Neural progenitor cell (in vitro differentiated cells): ENCODE results near the gene N4BP2.

Experiments
- EZH2 ChIP-seq: fragments of 200-600 bp; sonication (generic); IDR thresholded peaks from 2 replicates; pipeline ENCODE4 v1.6.1; 2017; ENCODE audit warnings: antibody characterized with exemption, mild to moderate bottlenecking, moderate library complexity
- EZH2phosphoT487 ChIP-seq: fragments of 200-600 bp; sonication (generic); IDR thresholded peaks from 2 replicates; pipeline ENCODE4 v1.6.1; 2017; ENCODE audit warnings: antibody characterized with exemption
- TF ChIP-seq, protein P1 (sequence below): fragments of 200-600 bp; sonication (generic); IDR thresholded peaks from 2 replicates; pipeline ENCODE4 v1.5.1; 2017; ENCODE audit warnings: antibody characterized with exemption, mild to moderate bottlenecking

DNA sequence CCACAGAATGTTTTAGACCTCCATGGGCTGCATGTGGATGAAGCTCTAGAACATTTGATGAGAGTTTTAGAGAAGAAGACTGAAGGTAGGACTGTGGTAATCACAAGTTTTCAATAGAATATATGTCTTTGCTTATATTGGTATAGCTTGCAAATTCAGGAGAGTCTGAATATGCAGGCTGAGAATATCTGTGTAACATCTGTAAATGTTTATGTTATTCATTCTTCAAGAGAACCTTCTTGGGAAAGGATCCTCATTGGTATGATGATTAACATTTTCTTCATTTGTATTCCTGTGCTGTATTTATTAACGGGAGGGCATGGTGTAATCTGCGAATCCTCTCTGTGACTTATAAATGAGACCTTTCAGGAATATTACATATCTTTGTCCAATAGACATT is 88.1 kb downstream of the N4BP2 start:
- TF ChIP-seq, protein P1, sequence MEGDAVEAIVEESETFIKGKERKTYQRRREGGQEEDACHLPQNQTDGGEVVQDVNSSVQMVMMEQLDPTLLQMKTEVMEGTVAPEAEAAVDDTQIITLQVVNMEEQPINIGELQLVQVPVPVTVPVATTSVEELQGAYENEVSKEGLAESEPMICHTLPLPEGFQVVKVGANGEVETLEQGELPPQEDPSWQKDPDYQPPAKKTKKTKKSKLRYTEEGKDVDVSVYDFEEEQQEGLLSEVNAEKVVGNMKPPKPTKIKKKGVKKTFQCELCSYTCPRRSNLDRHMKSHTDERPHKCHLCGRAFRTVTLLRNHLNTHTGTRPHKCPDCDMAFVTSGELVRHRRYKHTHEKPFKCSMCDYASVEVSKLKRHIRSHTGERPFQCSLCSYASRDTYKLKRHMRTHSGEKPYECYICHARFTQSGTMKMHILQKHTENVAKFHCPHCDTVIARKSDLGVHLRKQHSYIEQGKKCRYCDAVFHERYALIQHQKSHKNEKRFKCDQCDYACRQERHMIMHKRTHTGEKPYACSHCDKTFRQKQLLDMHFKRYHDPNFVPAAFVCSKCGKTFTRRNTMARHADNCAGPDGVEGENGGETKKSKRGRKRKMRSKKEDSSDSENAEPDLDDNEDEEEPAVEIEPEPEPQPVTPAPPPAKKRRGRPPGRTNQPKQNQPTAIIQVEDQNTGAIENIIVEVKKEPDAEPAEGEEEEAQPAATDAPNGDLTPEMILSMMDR = no peak
- TF ChIP-seq EZH2phosphoT487 (no peak), EZH2 (no peak)
